Activated effector memory CD4-positive, alpha-beta T cell treated with anti-CD3 and anti-CD28 coated beads, Interleukin-2, amount 50 U/mL, for 16 hours (primary cell): Measurements from ENCODE around the gene TDP1.
"Not testable (repeated sequence)": the region's sequence is repeated elsewhere in the genome, so short reads cannot be mapped to it uniquely, and the experiment has no call there.

ENCODE experiments used
- DNase-seq: peaks from one replicate; pipeline ENCODE4 v3.0.0-alpha.2; 2020

Gene TDP1

GRCh38 chr14:90054803-90055202 is 99.1 kb downstream of the TDP1 start:
- no peak for DNase-seq

GRCh38 chr14:90056826-90057225 is 101.1 kb downstream of the TDP1 start:
- no peak for DNase-seq

- no peak for DNase-seq
These were observed 103.2 kb downstream of the TDP1 start for GRCh38 chr14:90058876-90059458.

GRCh38 chr14:90060312-90060964 is 104.7 kb downstream of the TDP1 start:
- peak; percentile 78 for DNase-seq

GRCh38 chr14:90060965-90061684 is 105.4 kb downstream of the TDP1 start:
- no peak for DNase-seq

GRCh38 chr14:90061685-90062126 is 106.0 kb downstream of the TDP1 start, which contains the start of gene KCNK13:
KCNK13 (plus strand) TSS chr14:90061994; CDS start chr14:90062206, 212 bp downstream.
- DNase-seq, result no peak

- no peak for DNase-seq
These were observed 106.5 kb downstream of the TDP1 start for GRCh38 chr14:90062127-90062794.

GRCh38 chr14:90062822-90063539 is 107.3 kb downstream of the TDP1 start:
- DNase-seq, result no peak

- DNase-seq, result no peak
These were observed 116.6 kb downstream of the TDP1 start for GRCh38 chr14:90072350-90072749.

- no peak for DNase-seq
These were observed 123.8 kb downstream of the TDP1 start for GRCh38 chr14:90079576-90079975.

GRCh38 chr14:90087433-90087832 is 131.7 kb downstream of the TDP1 start:
- no peak for DNase-seq

- no peak for DNase-seq
These were observed 132.4 kb downstream of the TDP1 start for GRCh38 chr14:90088176-90088575.

- DNase-seq, result not testable (repeated sequence)
These were observed 133.8 kb downstream of the TDP1 start for GRCh38 chr14:90089486-90089885.

GRCh38 chr14:90091393-90091792 is 135.7 kb downstream of the TDP1 start:
- DNase-seq, result no peak

- DNase-seq, result no peak
These were observed 138.3 kb downstream of the TDP1 start for GRCh38 chr14:90093942-90094595.
